Gastroesophageal sphincter (tissue), 4 donors: ENCODE measurements around the gene TMEM272. TPM values are rescaled to one million over a fixed set of nuclear protein-coding genes. Genes with fewer than 3 reads are reported as not detected.

Experiments used
- ATAC-seq: fragments of 150-250 bp; one replicate; pipeline ENCODE4 v1.9.1; 2016; ENCODE audit warnings: mild to moderate bottlenecking, moderate library complexity
- H3K27ac ChIP-seq, 4 donors: fragments of 200-600 bp; sonication (generic) in 3 of 4; 1 replicate in 3 of 4; 2 replicates in 1 of 4; pipeline ENCODE4 v1.5.1; 2016 to 2019
- H3K27me3 ChIP-seq: fragments of 200-600 bp; sonication (generic); one replicate; pipeline ENCODE4 v1.5.1; 2019
- H3K36me3 ChIP-seq, 2 donors: fragments of 200-600 bp; sonication (generic); one replicate each; pipeline ENCODE4 v1.5.1; 2019; ENCODE audit warnings: control low read depth in 1 of 2
- H3K4me1 ChIP-seq, 3 donors: fragments of 200-600 bp; sonication (generic); 1 replicate in 2 of 3; 2 replicates in 1 of 3; pipeline ENCODE4 v1.5.1; 2016 to 2019; ENCODE audit warnings: control low read depth in 2 of 3
- H3K4me3 ChIP-seq, 2 donors: fragments of 200-600 bp; sonication (generic); one replicate each; pipeline ENCODE4 v1.5.1; 2019; ENCODE audit warnings: mild to moderate bottlenecking in 1 of 2, moderate library complexity in 1 of 2
- H3K9me3 ChIP-seq, 3 donors: fragments of 200-600 bp; sonication (generic); one replicate each; pipeline ENCODE4 v1.5.1; 2017 to 2019; ENCODE audit warnings: control low read depth in 2 of 3
- CTCF ChIP-seq, 4 experiments: fragments of 200-600 bp in 2 of 4; fragments of 450-650 bp in 2 of 4; sonication (generic) in 1 of 4; IDR thresholded peaks; one replicate each; pipeline ENCODE4 v1.5.1; 2017 to 2019; ENCODE audit warnings: antibody characterized with exemption in 4 of 4, mild to moderate bottlenecking in 2 of 4, moderate library complexity in 2 of 4
- EP300 ChIP-seq: sonication (generic); formaldehyde crosslinking; IDR thresholded peaks from one replicate; pipeline ENCODE4 v1.6.1; 2017; ENCODE audit warnings: antibody characterized with exemption, mild to moderate bottlenecking
- POLR2A ChIP-seq, 2 donors: fragments of 450-650 bp; IDR thresholded peaks; one replicate each; pipeline ENCODE4 v1.6.1; 2017; ENCODE audit warnings: antibody characterized with exemption in 2 of 2, mild to moderate bottlenecking in 2 of 2, moderate library complexity in 1 of 2
- POLR2AphosphoS5 ChIP-seq: sonication (generic); formaldehyde crosslinking; IDR thresholded peaks from one replicate; pipeline ENCODE4 v1.6.1; 2017; ENCODE audit warnings: antibody characterized with exemption
- WGBS, 2 donors: methylation state at CpG; one replicate each; pipeline ENCODE4 v1.1.5; 2018; ENCODE audit warnings: low coverage in 1 of 2; 5-methylcytosine and 5-hydroxymethylcytosine counted together
- total RNA-seq, 4 donors: library from RNA; depleted of rRNA; stranded (reverse); fragments of >200 nt; gene quantifications; one replicate each; pipeline ENCODE4 v1.1.0, GENCODE V29; 2016

The TMEM272 gene
- total RNA-seq, 4 donors from 2014 or later, result 0.13 to 0.15 TPM; not detected in 2

DNA sequence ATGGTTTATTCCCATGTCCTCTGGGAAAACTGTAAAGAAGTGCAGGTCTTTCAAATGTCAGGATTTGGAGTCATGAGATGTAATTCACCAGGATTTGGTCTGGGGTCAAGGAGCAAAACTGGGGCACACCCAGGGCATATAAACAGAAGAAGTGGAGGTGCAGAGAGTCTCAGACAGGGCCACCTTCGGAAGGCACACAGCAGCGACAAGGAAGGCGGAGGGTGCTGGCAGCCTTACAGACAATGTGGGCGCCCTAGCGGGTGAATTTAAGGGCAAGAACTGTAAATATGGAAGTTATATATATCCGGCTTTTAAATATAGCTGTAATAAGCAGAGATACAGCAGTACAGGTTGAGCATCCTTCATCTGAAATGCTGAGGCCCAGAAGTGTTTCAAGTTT is 72.2 kb downstream of the TMEM272 start:
- H3K36me3 ChIP-seq, result peaks cover 0 to 49% of the 10 kb centered on the region in 2 donors
- no peak overlapping the region for H3K27ac ChIP-seq
- no peaks in the 10 kb centered on the region for H3K9me3 ChIP-seq
- ATAC-seq, result no peak
- peaks cover 0 to 30% (median 10%) of the 10 kb centered on the region in 3 donors for H3K4me1 ChIP-seq
- no peak overlapping the region for H3K4me3 ChIP-seq
- 95 to 100% methylated on average over 1 to 4 of the region's 6 CpGs for WGBS, 2 donors
- TF ChIP-seq POLR2AphosphoS5 (no peak), EP300 (no peak), POLR2A (IDR thresholded peaks at IDR 0.05) (no peak)
- H3K27me3 ChIP-seq, result no peaks in the 10 kb centered on the region

GRCh38 chr13:51772105-51772455 is 72.9 kb downstream of the TMEM272 start:
- H3K27me3 ChIP-seq, result no peaks in the 10 kb centered on the region
- TF ChIP-seq CTCF (IDR thresholded peaks at IDR 0.05) (no peak), POLR2A (IDR thresholded peaks at IDR 0.05) (no peak), POLR2AphosphoS5 (no peak), EP300 (no peak)
- WGBS, 2 donors, result 65 to 87% methylated on average over 2 to 9 of the region's 9 CpGs
- no peak for ATAC-seq
- H3K4me3 ChIP-seq, result no peak overlapping the region
- peak overlapping the region in 1 of 4 donors; percentile 80 for H3K27ac ChIP-seq
- H3K4me1 ChIP-seq, result peaks cover 0 to 30% (median 10%) of the 10 kb centered on the region in 3 donors
- H3K36me3 ChIP-seq, result peaks cover 0 to 56% of the 10 kb centered on the region in 2 donors
- no peaks in the 10 kb centered on the region for H3K9me3 ChIP-seq

GRCh38 chr13:51771418-51772104 is 73.4 kb downstream of the TMEM272 start:
- 97 to 100% methylated on average over 2 to 5 of the region's 17 CpGs for WGBS, 2 donors
- no peak for ATAC-seq
- H3K4me3 ChIP-seq, result no peak overlapping the region
- H3K36me3 ChIP-seq, result peaks cover 0 to 61% of the 10 kb centered on the region in 2 donors
- TF ChIP-seq EP300 (no peak), CTCF (IDR thresholded peaks at IDR 0.05) (no peak), POLR2AphosphoS5 (no peak), POLR2A (IDR thresholded peaks at IDR 0.05) (no peak)
- H3K27me3 ChIP-seq, result no peaks in the 10 kb centered on the region
- peak overlapping the region in 2 of 4 donors; percentile 80 to 81 for H3K27ac ChIP-seq
- peaks cover 0 to 30% (median 10%) of the 10 kb centered on the region in 3 donors for H3K4me1 ChIP-seq
- no peaks in the 10 kb centered on the region for H3K9me3 ChIP-seq

DNA sequence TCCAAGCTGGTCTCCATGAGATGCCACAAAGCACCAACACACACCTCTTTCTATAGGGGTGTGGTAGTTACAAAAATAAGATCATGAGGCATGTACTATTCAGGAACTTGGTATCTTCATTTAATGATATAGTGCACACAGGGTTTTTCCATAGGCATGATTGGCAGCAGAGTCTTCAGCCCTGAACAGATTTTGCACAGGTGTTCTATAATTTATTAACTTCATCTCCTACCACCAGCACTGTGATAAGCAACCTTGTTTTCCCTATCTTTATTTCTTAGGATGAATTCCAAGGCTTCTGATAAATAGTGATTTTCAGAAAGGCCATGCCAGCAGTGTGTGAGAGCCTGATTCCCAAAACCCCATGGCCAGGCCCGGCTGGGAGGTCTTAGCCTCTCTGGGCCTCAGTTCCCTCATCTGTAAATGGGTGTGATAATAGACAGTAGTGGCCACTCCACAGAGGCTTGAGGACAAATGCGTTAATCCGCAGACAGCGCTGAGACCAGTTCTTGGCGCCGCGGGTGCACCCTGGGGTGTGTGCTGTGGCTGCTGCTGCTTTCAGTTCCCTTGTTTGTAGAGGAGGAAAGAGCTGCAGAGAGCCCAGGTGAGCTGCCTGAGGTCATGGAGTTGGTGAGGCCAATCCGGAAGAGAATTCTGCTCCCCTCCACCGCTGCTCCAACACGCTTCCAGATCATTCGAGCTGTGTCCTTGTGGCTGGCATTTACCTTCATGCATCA is 74.1 kb downstream of the TMEM272 start:
- WGBS, 2 donors, result 76 to 89% methylated on average over 2 to 4 of the region's 11 CpGs
- TF ChIP-seq POLR2AphosphoS5, result no peak
- Histone ChIP-seq H3K4me1 (peaks cover 0 to 30% (median 10%) of the 10 kb centered on the region in 3 donors), H3K27ac (peak overlapping the region in 3 of 4 donors; percentile 79 to 81 (median 80)), H3K27me3 (no peaks in the 10 kb centered on the region), H3K36me3 (peaks cover 0 to 66% of the 10 kb centered on the region in 2 donors), H3K9me3 (no peaks in the 10 kb centered on the region), H3K4me3 (no peak overlapping the region)
- ATAC-seq, result no peak

GRCh38 chr13:51770160-51770559 is 74.8 kb downstream of the TMEM272 start:
- H3K27ac ChIP-seq, result peak overlapping the region; percentile 49 to 81 (median 80)
- no peak for TF ChIP-seq EP300
- TF ChIP-seq POLR2A (IDR thresholded peaks at IDR 0.05), result no peak
- no peak for TF ChIP-seq POLR2AphosphoS5
- TF ChIP-seq CTCF (IDR thresholded peaks at IDR 0.05), result no peak
- H3K4me3 ChIP-seq, result no peak overlapping the region

More at GRCh38 chr13:51770160-51770559, 74.8 kb downstream of the TMEM272 start:
- Histone ChIP-seq H3K27me3 (no peaks in the 10 kb centered on the region), H3K9me3 (no peaks in the 10 kb centered on the region), H3K36me3 (peaks cover 0 to 66% of the 10 kb centered on the region in 2 donors), H3K4me1 (peaks cover 0 to 32% (median 10%) of the 10 kb centered on the region in 3 donors)
- ATAC-seq, result peak; percentile 6
- 75 to 93% methylated on average over 3 to 5 of the region's 6 CpGs for WGBS, 2 donors
